HG03135 (cell line): ENCODE measurements around the gene RABGAP1L.
"Not testable (repeated sequence)": the region's sequence is repeated elsewhere in the genome, so short reads cannot be mapped to it uniquely, and the experiment has no call there.

Source experiments
- ATAC-seq: cut with Tn5 transposase; IDR thresholded peaks from one replicate; pipeline ENCODE4 v1.9.1; 2021; ENCODE audit warnings: mild to moderate bottlenecking, moderate library complexity; ENCODE audit not compliant: unreplicated experiment

The RABGAP1L gene

DNA sequence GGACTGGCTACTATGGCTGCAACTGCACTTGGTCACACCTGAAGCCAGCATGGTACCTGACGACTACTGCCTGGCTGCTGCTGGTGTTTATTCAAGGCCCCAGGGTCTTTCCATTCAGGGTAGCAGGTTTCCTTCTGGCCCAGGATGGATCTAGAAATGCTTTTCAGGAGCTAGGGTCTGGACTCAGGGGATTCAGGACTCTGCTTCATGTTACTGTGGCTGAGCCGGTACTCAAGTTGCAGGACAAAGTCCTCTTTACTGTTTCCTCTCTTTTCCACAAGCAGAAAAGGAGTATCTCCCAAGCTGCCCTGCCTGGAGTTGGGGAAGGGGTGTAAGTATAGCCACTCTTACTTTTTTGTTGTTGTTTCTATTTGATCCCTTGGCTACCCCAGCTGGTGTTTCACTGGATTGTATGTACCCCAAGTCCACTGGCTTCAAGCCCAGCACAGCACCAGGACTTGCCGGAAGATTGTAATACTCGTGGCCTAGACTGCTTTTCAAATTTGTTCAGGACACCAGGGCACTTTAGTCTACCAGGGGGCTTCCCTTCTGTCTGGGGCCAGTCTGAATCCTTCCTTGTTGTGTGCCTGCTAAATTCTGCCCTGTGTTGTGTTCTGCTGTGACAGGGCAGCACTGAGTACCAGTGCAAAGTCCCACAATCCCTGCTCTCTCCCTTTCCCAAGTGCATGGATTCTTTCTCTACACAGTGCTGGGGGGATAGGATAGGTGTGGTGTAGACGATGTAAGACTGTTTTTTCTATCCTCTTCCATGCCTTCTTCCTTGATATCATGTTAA, 536.9 kb downstream of the RABGAP1L start:
- ATAC-seq, result no peak

DNA sequence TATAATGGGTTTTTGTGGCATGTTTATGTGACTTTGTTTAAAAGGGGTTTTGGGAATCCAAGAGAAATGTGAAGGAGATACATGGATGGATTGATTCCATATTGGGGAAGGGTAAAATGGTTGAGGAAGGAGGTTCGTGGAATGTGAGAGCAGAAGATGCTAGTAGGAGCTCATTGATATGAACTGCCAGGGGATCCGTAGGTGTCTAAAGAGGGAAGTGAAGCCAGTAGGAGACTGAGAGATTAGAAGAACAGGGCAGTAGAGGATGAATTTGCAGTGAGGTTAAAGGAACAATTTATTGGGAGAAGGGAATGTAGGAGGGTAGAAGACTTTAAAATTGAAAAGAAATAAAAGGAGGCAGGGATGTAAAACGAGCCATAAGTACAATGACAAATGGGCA, 541.0 kb downstream of the RABGAP1L start:
- ATAC-seq, result no peak

DNA sequence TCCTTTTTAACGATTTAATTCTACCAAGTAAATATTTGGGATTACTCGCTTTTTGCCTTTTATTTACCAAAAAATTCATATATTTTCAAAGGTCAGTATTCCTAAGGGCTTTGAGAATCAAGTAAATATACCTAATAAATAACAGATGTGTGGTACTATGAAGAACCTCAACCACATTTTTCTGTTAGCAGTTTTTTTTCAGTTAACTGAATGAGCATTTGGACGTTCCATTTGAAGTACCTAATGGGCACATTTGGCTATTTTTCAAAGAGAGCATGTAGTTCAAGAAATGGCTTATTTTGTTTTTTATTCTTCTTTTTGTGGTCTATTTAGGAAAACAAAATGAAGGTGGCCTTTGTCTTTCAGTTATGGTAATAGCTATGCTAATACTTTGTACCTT, 541.5 kb downstream of the RABGAP1L start:
- no peak for ATAC-seq

DNA sequence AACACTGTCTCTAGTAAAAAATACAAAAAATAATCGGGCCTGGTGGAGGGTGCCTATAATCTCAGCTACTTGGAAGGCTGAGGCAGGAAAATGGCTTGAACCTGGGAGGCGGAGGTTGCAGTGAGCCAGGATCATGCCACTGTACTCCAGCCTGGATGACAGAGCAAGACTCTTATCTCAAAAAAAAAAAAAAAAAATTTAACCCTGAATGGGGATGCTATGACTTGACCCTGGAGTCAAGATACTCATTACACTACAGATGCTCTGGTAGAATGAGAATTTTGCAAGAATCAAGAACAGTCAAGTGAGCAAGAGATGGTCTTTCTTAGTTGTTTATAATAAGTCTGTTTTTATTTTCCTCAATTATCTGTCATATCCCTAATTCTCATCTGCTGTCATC, 542.2 kb downstream of the RABGAP1L start:
- ATAC-seq, result no peak

DNA sequence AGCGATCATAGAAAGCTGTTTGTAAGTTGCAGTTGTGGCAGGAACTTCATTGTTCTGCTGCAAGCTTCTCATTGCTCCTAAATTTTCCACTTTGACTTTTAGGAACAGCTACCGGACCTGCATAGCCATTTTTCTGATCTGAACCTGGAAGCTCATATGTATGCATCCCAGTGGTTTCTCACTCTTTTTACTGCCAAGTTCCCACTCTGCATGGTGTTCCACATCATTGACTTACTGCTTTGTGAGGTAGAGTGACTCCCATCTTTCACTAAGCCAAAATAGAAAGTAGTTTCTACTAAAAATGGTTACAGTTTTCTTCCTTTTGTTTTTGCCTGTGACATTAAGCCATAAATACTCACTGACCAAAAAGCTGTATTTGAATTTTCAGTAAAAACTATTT, 542.7 kb downstream of the RABGAP1L start:
- no peak for ATAC-seq

DNA sequence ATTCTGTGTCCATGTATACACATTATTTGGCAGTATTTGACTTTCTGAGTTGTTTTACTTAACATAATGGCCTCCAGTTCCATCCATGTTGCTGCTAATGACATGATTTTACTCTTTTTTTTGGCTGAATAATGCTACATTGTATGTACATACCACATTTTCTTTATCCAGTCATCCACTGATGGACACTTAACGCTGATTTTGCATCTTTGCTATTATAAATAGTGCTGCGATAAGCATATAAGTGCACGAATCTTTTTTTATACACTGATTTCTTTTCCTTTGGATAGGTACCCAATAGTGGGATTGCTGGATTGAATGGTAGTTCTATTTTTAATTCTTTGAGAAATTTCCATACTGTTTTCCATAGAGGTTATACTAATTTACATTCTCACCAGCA, 544.0 kb downstream of the RABGAP1L start:
- ATAC-seq, result no peak

DNA sequence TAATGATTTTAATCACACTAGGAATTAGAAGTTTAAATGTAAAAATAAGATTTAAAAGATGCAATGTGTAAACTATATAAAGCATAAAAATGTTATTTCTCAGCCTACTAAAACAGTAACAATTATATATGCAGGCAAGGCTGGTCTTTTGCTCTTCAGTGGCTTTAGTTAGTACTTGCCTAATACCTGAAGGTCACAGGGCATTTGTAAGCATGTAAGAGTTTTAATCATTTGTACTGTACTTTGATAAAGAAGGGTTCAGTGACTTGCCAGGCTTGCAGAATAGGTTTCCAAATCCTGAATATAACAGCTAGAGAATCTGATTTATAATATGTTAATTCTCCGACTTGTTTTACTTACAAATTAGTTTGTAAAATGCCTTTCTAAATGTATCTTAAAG, 545.0 kb downstream of the RABGAP1L start:
- ATAC-seq, result no peak

DNA sequence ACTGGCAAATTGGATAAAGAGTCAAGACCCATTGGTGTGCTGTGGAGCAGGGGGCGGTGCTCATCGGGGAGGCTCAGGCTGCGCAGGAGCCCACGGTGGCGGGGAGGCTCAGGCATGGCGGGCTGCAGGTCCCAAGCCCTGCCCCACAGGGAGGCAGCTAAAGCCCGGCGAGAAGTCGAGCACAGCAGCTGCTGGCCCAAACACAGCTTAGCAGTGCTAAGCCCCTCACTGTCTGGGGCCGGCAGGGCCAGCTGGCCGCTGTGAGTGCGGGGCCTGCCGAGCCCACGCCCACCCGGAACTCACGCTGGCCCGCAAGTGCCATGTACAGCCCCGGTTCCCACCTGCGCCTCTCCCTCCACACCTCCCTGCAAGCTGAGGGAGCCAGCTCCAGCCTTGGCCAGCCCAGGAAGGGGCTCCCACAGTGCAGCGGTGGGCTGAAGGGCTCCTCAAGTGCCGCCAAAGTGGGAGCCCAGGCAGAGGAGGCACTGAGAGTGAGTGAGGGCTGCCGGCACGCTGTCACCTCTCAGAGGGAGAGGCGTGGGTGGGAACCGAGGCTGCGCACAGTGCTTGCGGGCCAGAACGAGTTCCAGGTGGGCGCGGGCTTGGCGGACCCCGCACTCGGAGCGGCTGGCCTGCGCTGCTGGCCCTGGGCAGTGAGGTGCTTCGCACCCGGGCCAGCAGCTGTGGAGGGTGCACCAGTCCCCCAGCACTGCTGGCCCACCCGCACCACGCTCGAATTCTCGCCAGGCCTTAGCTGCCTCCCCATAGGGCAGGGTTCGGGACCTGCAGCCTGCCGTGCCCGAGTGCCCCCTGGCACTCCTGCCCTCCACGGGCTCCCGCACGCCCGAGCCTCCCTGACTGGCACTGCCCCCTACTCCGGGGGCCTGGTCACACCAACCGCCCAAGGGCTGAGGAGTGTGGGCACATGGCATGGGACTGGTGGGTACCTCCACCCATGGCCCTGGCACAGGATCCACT, 551.8 kb downstream of the RABGAP1L start:
- ATAC-seq, result no peak

DNA sequence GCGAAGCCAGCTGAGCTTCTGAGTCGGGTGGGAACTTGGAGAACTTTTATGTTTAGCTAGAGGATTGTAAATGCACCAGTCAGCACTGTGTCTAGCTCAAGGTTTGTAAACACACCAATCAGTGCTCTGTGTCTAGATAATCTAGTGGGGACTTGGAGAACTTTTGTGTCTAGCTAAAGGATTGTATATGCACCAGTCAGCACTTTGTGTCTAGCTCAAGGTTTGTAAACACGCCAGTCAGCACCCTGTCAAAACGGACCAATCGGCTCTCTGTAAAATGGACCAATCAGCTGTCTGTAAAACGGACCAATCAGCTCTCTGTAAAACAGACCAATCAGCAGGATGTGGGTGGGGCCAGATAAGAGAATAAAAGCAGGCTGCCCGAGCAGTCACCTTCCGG, 552.5 kb downstream of the RABGAP1L start:
- ATAC-seq, result not testable (repeated sequence)

DNA sequence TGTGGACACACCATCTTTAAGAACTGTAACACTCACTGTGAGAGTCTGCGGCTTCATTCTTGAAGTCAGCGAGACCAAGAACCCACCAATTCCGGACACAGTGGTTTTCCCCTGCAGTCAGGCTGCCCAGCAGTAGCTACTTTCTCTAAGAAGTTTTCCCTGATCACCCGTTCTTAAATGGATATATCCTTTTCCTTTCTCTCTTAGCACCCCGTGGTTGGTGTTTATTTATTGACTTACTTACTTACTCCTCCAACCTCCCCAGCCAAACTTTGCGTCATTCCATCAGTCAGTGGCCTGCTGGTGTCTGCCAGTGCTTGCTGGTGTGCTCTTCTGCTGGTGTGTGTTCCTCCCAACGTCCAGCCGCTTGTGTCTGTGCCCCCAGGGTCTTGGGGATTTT, 553.2 kb downstream of the RABGAP1L start:
- no peak for ATAC-seq

DNA sequence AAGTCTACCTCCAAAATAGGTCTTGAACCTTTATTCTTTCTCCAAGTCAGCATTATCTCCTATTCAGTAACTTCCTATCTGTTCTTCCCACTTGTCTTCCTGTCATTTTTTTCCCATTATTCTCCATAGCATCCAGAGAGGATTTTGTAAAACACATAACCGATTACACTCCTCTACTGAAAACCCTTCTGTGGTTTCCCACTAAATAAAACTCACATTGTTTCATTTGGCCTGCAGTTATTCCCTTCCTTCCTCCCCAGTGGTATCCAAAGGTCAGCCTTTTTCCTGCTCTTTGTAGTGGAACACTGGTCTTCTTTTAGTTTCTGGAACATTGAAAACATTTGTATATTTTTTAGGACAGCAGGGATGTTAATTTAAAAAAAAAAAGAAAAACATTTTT, 554.5 kb downstream of the RABGAP1L start:
- ATAC-seq, result no peak

DNA sequence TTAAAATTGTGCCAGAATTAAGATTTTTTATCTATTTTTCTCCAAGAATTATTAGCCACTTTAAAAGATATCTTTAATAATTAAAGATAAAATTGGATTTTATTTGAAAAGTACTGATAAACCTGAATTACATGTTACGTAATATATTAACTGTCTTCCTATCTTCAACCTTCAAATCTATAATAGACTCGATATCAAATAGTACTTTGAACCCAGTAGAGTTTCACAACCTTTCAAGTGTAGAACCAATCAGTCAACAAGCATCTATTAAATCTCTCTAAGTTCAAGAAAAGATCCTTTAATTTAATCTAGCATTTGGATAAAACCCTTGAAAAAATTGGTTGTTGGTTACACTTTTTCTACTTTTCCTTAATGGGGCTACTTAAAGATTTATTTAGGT, 559.9 kb downstream of the RABGAP1L start:
- no peak for ATAC-seq

DNA sequence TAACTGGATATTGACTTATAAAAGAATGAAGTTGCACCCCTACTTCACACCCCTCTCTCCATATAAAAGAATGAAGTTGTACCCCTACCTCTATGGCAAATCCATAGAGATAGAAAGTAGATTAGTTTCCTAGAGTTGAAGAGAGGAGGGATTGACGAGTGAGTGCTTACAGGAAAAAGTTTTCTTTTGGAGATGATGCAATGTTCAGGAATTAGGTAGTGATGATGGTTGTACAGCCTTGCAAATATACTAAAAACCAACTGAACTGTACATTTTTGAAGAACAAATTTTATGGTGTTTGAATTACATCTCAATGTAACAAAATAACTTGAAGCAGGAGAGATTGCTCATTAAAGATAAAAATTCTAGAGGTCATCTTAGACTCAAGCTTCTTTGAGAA, 561.3 kb downstream of the RABGAP1L start:
- no peak for ATAC-seq

DNA sequence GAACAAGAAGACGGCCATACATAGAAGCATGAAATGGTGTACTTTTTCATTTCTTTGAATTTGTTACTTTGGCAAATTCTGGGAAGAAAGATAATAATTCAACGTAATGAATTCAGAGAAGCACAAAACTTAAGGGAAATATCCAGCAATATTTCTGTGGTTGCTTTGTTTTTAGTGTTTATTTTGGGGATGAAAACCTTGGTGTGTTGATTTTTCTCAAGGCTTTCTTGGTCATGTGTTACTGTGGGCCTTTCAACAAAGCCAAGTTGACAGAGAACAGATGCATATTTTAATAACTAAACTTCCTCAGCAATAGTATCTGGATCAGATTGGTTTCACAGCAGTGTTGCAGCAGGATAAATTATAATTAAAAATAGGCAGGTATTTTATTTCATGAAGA, 561.9 kb downstream of the RABGAP1L start:
- no peak for ATAC-seq

DNA sequence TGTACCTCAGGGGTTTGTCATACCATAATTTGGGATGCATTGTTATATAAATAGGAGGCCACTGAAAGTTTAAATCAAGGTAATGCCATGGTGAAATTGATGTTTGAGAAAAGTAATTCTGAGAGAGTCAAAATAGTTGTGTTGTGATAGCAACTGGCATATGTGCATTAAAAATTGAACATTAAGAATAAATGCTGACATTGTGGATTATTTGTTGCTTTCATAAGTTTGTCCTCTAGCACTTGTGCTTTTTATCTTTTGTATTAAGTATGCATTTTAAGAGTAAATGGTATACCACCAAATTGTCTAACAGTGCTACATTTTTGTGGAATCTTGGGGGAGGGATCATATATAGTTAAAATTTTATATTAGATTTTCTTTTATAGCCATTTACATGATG, 564.5 kb downstream of the RABGAP1L start:
- ATAC-seq, result no peak

DNA sequence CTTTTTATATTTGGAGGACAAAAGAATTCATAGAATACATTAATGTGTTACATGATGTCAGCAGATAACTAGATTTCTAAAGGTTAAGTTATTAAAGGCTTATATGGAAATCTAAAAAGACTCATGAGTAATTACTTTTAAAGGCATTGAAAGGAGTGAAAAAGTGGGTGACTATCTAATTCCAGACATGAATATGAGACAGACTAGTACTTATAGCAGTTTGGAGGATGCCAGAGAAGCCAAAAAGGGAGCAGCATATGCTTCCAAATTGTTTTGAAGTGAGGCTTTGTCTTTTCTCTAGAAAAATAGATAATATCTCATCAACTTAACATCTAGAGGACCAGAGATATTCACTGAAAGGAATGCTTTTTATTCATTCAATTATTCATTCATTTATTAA, 564.9 kb downstream of the RABGAP1L start:
- ATAC-seq, result no peak

DNA sequence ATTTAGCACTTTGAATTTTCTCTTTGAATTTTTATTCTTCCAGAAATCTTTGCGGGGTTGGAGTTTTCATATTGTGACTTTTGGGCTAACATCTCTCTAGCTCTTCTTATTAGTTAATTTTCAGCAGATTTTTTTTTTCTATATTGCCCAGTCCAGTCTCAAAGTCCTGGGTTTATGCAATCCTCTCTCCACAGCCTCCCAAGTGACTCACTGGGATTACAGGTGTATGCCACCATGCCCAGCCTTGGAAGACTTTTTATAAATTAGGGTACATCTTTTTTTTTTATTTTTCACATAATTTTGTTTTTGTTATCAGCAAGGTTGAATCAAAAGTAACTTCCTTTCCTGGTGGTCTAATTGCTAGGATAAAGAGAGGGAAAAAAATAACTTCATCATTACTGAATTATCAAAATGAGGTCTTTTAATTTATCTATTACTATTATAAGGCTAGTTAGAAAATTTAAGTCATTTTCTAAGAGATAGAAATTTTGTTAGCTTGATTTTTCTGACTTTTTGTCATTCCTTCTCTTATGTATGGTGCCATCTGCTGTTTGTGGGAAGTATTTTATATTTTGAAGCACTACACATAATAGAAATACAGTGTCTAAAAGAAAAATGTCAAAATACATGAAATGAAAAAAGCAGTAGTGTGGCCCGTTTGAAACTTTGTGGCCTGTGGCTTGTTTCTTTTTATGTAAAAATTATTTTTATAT, 567.0 kb downstream of the RABGAP1L start:
- ATAC-seq, result no peak

DNA sequence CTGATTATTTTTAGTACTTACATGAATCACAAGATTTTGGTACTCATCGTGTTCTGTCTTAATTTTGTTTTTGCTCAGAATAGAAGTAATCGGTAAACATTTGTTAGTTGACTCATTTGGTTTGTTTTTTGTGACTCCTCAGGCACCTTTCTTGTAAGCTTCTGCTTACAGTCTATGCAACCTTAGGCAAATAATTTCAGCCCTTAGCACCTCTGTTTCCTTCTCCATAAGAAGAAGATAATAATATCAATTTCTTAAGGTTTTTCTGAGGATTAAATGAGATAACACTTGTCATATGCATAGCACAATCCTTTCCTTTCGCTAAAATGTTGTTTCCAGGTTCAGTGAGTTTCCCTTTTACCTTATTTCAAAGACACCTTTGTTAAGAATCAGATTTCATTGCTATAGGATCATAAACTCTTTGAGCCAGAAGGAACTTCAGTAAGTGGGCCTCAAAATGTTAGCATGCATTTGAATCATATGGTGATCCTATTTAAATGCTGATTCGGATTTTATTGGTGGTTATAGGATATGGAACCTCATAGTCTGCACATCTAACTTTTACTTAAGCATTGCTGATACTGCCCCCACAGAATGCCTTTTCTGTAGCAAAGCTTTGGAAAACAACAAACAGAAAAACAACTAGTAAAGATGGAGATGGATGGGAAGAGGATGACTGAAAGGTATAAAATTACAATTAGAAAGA, 567.7 kb downstream of the RABGAP1L start:
- ATAC-seq, result no peak

DNA sequence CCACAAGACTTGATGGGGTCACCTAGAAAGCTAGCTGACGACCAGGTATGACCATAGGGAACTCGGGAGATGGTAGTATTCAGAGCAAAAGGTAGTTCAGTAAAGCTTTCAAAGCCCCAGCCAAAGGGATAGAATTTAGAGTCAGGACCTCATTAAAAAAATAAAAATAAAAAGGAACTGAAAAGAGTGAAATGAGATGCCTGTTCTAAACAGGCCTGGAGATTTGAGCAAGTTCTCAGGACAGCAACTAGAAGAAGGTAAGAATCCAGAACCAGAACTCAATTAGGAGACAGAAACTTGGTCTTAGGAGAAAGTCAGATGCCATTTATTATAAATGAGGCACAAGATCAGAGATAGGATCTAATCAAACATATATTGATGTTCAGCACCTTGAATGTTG, 575.0 kb downstream of the RABGAP1L start:
- no peak for ATAC-seq

DNA sequence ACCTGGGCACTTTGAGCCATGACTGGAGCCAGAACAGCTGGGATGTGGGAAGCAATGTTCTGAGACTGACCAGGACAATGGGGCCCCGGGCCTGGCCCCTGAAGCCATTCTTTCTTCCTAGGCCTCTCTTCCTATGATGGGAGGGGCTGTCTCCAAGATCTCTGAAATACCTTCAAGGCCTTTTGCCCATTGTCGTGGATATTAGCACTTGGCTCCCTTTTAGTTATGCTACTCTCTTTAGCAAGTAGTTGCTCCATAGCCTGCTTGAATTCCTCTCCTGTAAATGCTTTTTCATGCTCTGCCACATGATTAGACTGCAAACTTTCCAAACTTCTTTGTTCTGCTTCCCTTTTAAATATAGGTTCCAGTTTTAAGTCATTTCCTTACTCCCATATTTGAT, 577.5 kb downstream of the RABGAP1L start:
- ATAC-seq, result no peak
